Mesenchymal stem cell (in vitro differentiated cells and primary cell): ENCODE results near the gene HORMAD2.

Experiments used
- DNase-seq: peaks from one replicate; pipeline ENCODE4 v3.0.0-alpha.2; 2013
- H2AFZ ChIP-seq: one replicate; pipeline ENCODE4 v1.6.1; 2013; ENCODE audit warnings: low read depth, mild to moderate bottlenecking, control low read depth, inconsistent platforms, low read length, moderate library complexity
- H2AK5ac ChIP-seq: 2 replicates; pipeline ENCODE4 v1.6.1; 2013; ENCODE audit warnings: low read length, moderate library complexity, mild to moderate bottlenecking, inconsistent platforms; ENCODE audit not compliant: severe bottlenecking
- H2BK120ac ChIP-seq: one replicate; pipeline ENCODE4 v1.6.1; 2013; ENCODE audit warnings: low read depth, mild to moderate bottlenecking, inconsistent platforms, low read length, moderate library complexity
- H2BK12ac ChIP-seq, 2 experiments: one replicate each; pipeline ENCODE4 v1.6.1; 2013; ENCODE audit warnings: inconsistent platforms in 2 of 2, low read length in 2 of 2, mild to moderate bottlenecking in 2 of 2, moderate library complexity in 2 of 2, control low read depth in 1 of 2
- H2BK15ac ChIP-seq: one replicate; pipeline ENCODE4 v1.6.1; 2013; ENCODE audit warnings: mild to moderate bottlenecking, low read depth, inconsistent platforms; ENCODE audit not compliant: poor library complexity, severe bottlenecking
- H2BK5ac ChIP-seq: 2 replicates; pipeline ENCODE4 v1.6.1; 2013; ENCODE audit warnings: low read depth, mild to moderate bottlenecking, low read length, control low read depth, inconsistent platforms; ENCODE audit not compliant: poor library complexity, severe bottlenecking
- H3K14ac ChIP-seq, 2 experiments: one replicate each; pipeline ENCODE4 v1.6.1; 2013; ENCODE audit warnings: inconsistent platforms in 2 of 2, low read length in 2 of 2, control low read depth in 1 of 2, mild to moderate bottlenecking in 1 of 2, moderate library complexity in 1 of 2
- H3K18ac ChIP-seq, 2 experiments: one replicate each; pipeline ENCODE4 v1.6.1; 2013; ENCODE audit warnings: inconsistent platforms in 2 of 2, low read length in 2 of 2, control low read depth in 1 of 2, low read depth in 1 of 2, mild to moderate bottlenecking in 1 of 2
- H3K23ac ChIP-seq, 2 experiments: one replicate each; pipeline ENCODE4 v1.6.1; 2013; ENCODE audit warnings: inconsistent platforms in 2 of 2, low read length in 2 of 2, mild to moderate bottlenecking in 2 of 2, moderate library complexity in 2 of 2, control low read depth in 1 of 2
- H3K27ac ChIP-seq: 2 replicates; pipeline ENCODE4 v1.5.1; 2013; ENCODE audit warnings: mild to moderate bottlenecking, moderate library complexity, low read length, control low read depth, inconsistent platforms; ENCODE audit not compliant: poor library complexity, severe bottlenecking
- H3K27me3 ChIP-seq, 2 experiments: 2 replicates each; pipeline versions ENCODE4 v1.6.1 to v1.7.0; 2013; ENCODE audit warnings: low read length in 2 of 2, mild to moderate bottlenecking in 2 of 2, moderate library complexity in 2 of 2, control low read depth in 1 of 2, inconsistent platforms in 1 of 2; ENCODE audit not compliant: control insufficient read depth in 1 of 2, insufficient read depth in 1 of 2
- H3K36me3 ChIP-seq, 2 experiments: 2 replicates each; pipeline versions ENCODE4 v1.6.1 to v1.7.0; 2013; ENCODE audit warnings: low read length in 2 of 2, control low read depth in 1 of 2, inconsistent platforms in 1 of 2, low read depth in 1 of 2, mild to moderate bottlenecking in 1 of 2; ENCODE audit not compliant: insufficient read depth in 2 of 2, control insufficient read depth in 1 of 2
- H3K4ac ChIP-seq, 2 experiments: one replicate each; pipeline ENCODE4 v1.6.1; 2013; ENCODE audit warnings: inconsistent platforms in 2 of 2, low read length in 2 of 2, mild to moderate bottlenecking in 2 of 2, moderate library complexity in 2 of 2, control low read depth in 1 of 2, low read depth in 1 of 2
- H3K4me1 ChIP-seq: 2 replicates; pipeline ENCODE4 v1.6.1; 2013; ENCODE audit warnings: low read depth, low read length, control low read depth; ENCODE audit not compliant: control insufficient read depth, insufficient read depth
- H3K4me2 ChIP-seq: 2 replicates; pipeline ENCODE4 v1.6.1; 2013; ENCODE audit warnings: low read length, mild to moderate bottlenecking, inconsistent platforms; ENCODE audit not compliant: poor library complexity, severe bottlenecking
- H3K4me3 ChIP-seq, 2 experiments: 2 replicates each; pipeline versions ENCODE4 v1.5.1 to v1.7.0; 2013; ENCODE audit warnings: low read length in 2 of 2, mild to moderate bottlenecking in 2 of 2, control low read depth in 1 of 2, low read depth in 1 of 2; ENCODE audit not compliant: insufficient read depth in 1 of 2
- H3K79me1 ChIP-seq: replicated peaks from 2 replicates; pipeline ENCODE4 v1.6.1; 2013; ENCODE audit warnings: mild to moderate bottlenecking, control low read depth, low read length, inconsistent platforms; ENCODE audit not compliant: poor library complexity, severe bottlenecking
- H3K9ac ChIP-seq: 2 replicates; pipeline ENCODE4 v1.7.0; 2013; ENCODE audit warnings: mild to moderate bottlenecking, low read length, moderate library complexity
- H3K9me3 ChIP-seq: 2 replicates; pipeline ENCODE4 v1.7.0; 2013; ENCODE audit warnings: mild to moderate bottlenecking, low read length; ENCODE audit not compliant: control insufficient read depth
- H4K8ac ChIP-seq: one replicate; pipeline ENCODE4 v1.6.1; 2013; ENCODE audit warnings: inconsistent platforms, mild to moderate bottlenecking, low read length, moderate library complexity
- H4K91ac ChIP-seq: one replicate; pipeline ENCODE4 v1.6.1; 2013; ENCODE audit warnings: mild to moderate bottlenecking, low read length, inconsistent platforms
- WGBS: methylation state at CpG from one replicate; pipeline ENCODE4 v1.1.7; 2013; ENCODE audit warnings: mixed read lengths; 5-methylcytosine and 5-hydroxymethylcytosine counted together

The HORMAD2 gene

GRCh38 chr22:30127749-30128166 lies 47.5 kb downstream of the HORMAD2 start:
- H2BK120ac ChIP-seq: no peak overlapping the region
- no peak overlapping the region for H2AK5ac ChIP-seq
- H3K27me3 ChIP-seq: no peaks in the 10 kb centered on the region
- no peak overlapping the region for H3K14ac ChIP-seq
- no peak overlapping the region for H3K27ac ChIP-seq
- H4K8ac ChIP-seq: no peak overlapping the region
- H2AFZ ChIP-seq: no peak overlapping the region
- H3K4me1 ChIP-seq: peaks cover 2% of the 10 kb centered on the region
- H3K36me3 ChIP-seq: no peaks in the 10 kb centered on the region
- no peaks in the 10 kb centered on the region for H3K79me1 ChIP-seq
- H3K4me3 ChIP-seq: no peak overlapping the region
- 95% methylated on average over 1 of the region's 1 CpG for WGBS
- no peak overlapping the region for H2BK12ac ChIP-seq
- no peak overlapping the region for H2BK5ac ChIP-seq
- no peak for DNase-seq
- no peak overlapping the region for H3K4ac ChIP-seq
- no peaks in the 10 kb centered on the region for H3K9me3 ChIP-seq
- H4K91ac ChIP-seq: no peak overlapping the region
- no peak overlapping the region for H3K9ac ChIP-seq
- H3K4me2 ChIP-seq: no peak overlapping the region
- H3K23ac ChIP-seq: no peak overlapping the region
- H2BK15ac ChIP-seq: no peak overlapping the region
- no peak overlapping the region for H3K18ac ChIP-seq

GRCh38 chr22:30128511-30128910 lies 48.2 kb downstream of the HORMAD2 start:
- Histone ChIP-seq H2AK5ac (no peak overlapping the region), H3K4me1 (no peaks in the 10 kb centered on the region), H2BK120ac (no peak overlapping the region), H2BK15ac (no peak overlapping the region), H2BK12ac (no peak overlapping the region), H2BK5ac (no peak overlapping the region), H4K91ac (no peak overlapping the region), H3K27ac (no peak overlapping the region), H3K27me3 (no peaks in the 10 kb centered on the region), H4K8ac (no peak overlapping the region), H3K79me1 (no peaks in the 10 kb centered on the region), H3K9me3 (no peaks in the 10 kb centered on the region), H3K9ac (no peak overlapping the region), H3K23ac (no peak overlapping the region), H3K14ac (no peak overlapping the region), H2AFZ (no peak overlapping the region), H3K4me3 (no peak overlapping the region), H3K18ac (no peak overlapping the region), H3K4ac (no peak overlapping the region), H3K36me3 (no peaks in the 10 kb centered on the region), H3K4me2 (no peak overlapping the region)
- WGBS: 90% methylated on average over 1 of the region's 2 CpGs
- DNase-seq: no peak

- no peaks in the 10 kb centered on the region for H3K27me3 ChIP-seq
- H3K79me1 ChIP-seq: no peaks in the 10 kb centered on the region
- no peak overlapping the region for H3K4me2 ChIP-seq
- no peak overlapping the region for H2BK12ac ChIP-seq
- no peak overlapping the region for H3K9ac ChIP-seq
- H2BK5ac ChIP-seq: no peak overlapping the region
- no peak overlapping the region for H3K18ac ChIP-seq
- H2BK120ac ChIP-seq: no peak overlapping the region
- WGBS: no CpG with 5 or more reads among the region's 1 CpG
- H2AK5ac ChIP-seq: no peak overlapping the region
- no peak overlapping the region for H3K4me3 ChIP-seq
- H3K4me1 ChIP-seq: no peaks in the 10 kb centered on the region
- no peak overlapping the region for H3K14ac ChIP-seq
- H3K27ac ChIP-seq: no peak overlapping the region
- H3K36me3 ChIP-seq: no peaks in the 10 kb centered on the region
- H3K4ac ChIP-seq: no peak overlapping the region
- H4K8ac ChIP-seq: no peak overlapping the region
- H3K23ac ChIP-seq: no peak overlapping the region
- no peaks in the 10 kb centered on the region for H3K9me3 ChIP-seq
- DNase-seq: no peak
- H2AFZ ChIP-seq: no peak overlapping the region
- no peak overlapping the region for H4K91ac ChIP-seq
- no peak overlapping the region for H2BK15ac ChIP-seq
Measured at GRCh38 chr22:30129636-30130035, 49.4 kb downstream of the HORMAD2 start.

GRCh38 chr22:30132290-30132996 lies 52.2 kb downstream of the HORMAD2 start:
- no peak overlapping the region for H3K9ac ChIP-seq
- H3K79me1 ChIP-seq: no peaks in the 10 kb centered on the region
- no peak overlapping the region for H3K4me3 ChIP-seq
- no peak overlapping the region for H2AFZ ChIP-seq
- no peak overlapping the region for H2AK5ac ChIP-seq
- no peak overlapping the region for H3K23ac ChIP-seq
- H3K18ac ChIP-seq: no peak overlapping the region
- no peak overlapping the region for H3K27ac ChIP-seq
- H3K4ac ChIP-seq: no peak overlapping the region
- no peak overlapping the region for H2BK15ac ChIP-seq
- H4K8ac ChIP-seq: no peak overlapping the region
- 89% methylated on average over 4 of the region's 4 CpGs for WGBS
- no peak overlapping the region for H3K14ac ChIP-seq
- no peaks in the 10 kb centered on the region for H3K36me3 ChIP-seq
- no peak overlapping the region for H2BK120ac ChIP-seq
- H2BK5ac ChIP-seq: no peak overlapping the region
- H2BK12ac ChIP-seq: no peak overlapping the region
- H3K4me1 ChIP-seq: no peaks in the 10 kb centered on the region
- H3K4me2 ChIP-seq: no peak overlapping the region
- H3K9me3 ChIP-seq: no peaks in the 10 kb centered on the region
- no peak for DNase-seq
- H3K27me3 ChIP-seq: no peaks in the 10 kb centered on the region
- H4K91ac ChIP-seq: no peak overlapping the region
